Gastroesophageal sphincter (tissue), 3 donors: ENCODE results near the gene CHSY1.

Source experiments
- CTCF ChIP-seq, 4 experiments: fragments of 200-600 bp in 2 of 4; fragments of 450-650 bp in 2 of 4; sonication (generic) in 1 of 4; IDR thresholded peaks; one replicate each; pipeline ENCODE4 v1.5.1; 2017 to 2019; ENCODE audit warnings: antibody characterized with exemption in 4 of 4, mild to moderate bottlenecking in 2 of 4, moderate library complexity in 2 of 4
- EP300 ChIP-seq: sonication (generic); formaldehyde crosslinking; IDR thresholded peaks from one replicate; pipeline ENCODE4 v1.6.1; 2017; ENCODE audit warnings: antibody characterized with exemption, mild to moderate bottlenecking
- POLR2A ChIP-seq, 2 donors: fragments of 450-650 bp; IDR thresholded peaks; one replicate each; pipeline ENCODE4 v1.6.1; 2017; ENCODE audit warnings: antibody characterized with exemption in 2 of 2, mild to moderate bottlenecking in 2 of 2, moderate library complexity in 1 of 2

GRCh38 chr15:101267320-101268104, 15.7 kb upstream of the CHSY1 start:
- TF ChIP-seq POLR2A (IDR thresholded peaks at IDR 0.05) (no peak), CTCF (IDR thresholded peaks at IDR 0.05) (no peak), EP300 (no peak)
